Keratinocyte (primary cell): ENCODE measurements around the gene BICD2. TPM values are rescaled to one million over a fixed set of nuclear protein-coding genes. Genes with fewer than 3 reads are reported as not detected.

ENCODE experiments used
- DNase-seq: peaks from one replicate; pipeline ENCODE4 v3.0.0-alpha.2; 2011; ENCODE audit warnings: low read depth, missing footprints, low spot score
- FAIRE-seq: peaks from 2 replicates; lab custom pipeline; 2011; peaks lifted over from hg19 to GRCh38; lab: Jason Lieb, UNC
- H2AFZ ChIP-seq: 2 replicates; pipeline ENCODE4 v1.6.0; 2012; ENCODE audit warnings: low read length, control low read depth, inconsistent platforms; ENCODE audit not compliant: control insufficient read depth
- H3K27ac ChIP-seq: 2 replicates; pipeline ENCODE4 v1.5.1; 2011; ENCODE audit warnings: low read length; ENCODE audit not compliant: control insufficient read depth, insufficient read depth
- H3K27me3 ChIP-seq: 3 replicates; pipeline ENCODE4 v1.6.0; 2011; ENCODE audit warnings: low read length; ENCODE audit not compliant: control insufficient read depth, insufficient read depth; ENCODE audit errors: extremely low read depth
- H3K36me3 ChIP-seq, 2 experiments: 2 replicates in 1 of 2; 3 replicates in 1 of 2; pipeline ENCODE4 v1.5.1; 2011; ENCODE audit warnings: low read length in 2 of 2, mild to moderate bottlenecking in 1 of 2; ENCODE audit not compliant: control insufficient read depth in 2 of 2, insufficient read depth in 2 of 2; ENCODE audit errors: extremely low read depth in 1 of 2
- H3K4me1 ChIP-seq: 3 replicates; pipeline ENCODE4 v1.5.1; 2011; ENCODE audit warnings: low read length; ENCODE audit not compliant: control insufficient read depth, insufficient read depth; ENCODE audit errors: extremely low read depth
- H3K4me2 ChIP-seq: 3 replicates; pipeline ENCODE4 v1.6.0; 2011; ENCODE audit warnings: low read depth, low read length; ENCODE audit not compliant: control insufficient read depth, insufficient read depth; ENCODE audit errors: extremely low read depth
- H3K4me3 ChIP-seq, 3 experiments: fragments of 200-600 bp in 1 of 3; sonication (generic) in 1 of 3; 2 replicates in 2 of 3; 3 replicates in 1 of 3; pipeline ENCODE4 v1.5.1; 2011 to 2016; ENCODE audit warnings: low read length in 3 of 3, mild to moderate bottlenecking in 3 of 3, control low read depth in 2 of 3, inconsistent platforms in 1 of 3, low read depth in 1 of 3, mixed read lengths in 1 of 3, mixed run types in 1 of 3, moderate library complexity in 1 of 3; ENCODE audit not compliant: control insufficient read depth in 2 of 3, insufficient read depth in 2 of 3; ENCODE audit errors: extremely low read depth in 1 of 3
- H3K79me2 ChIP-seq: 2 replicates; pipeline ENCODE4 v1.6.0; 2012; ENCODE audit warnings: low read length; ENCODE audit not compliant: control insufficient read depth, insufficient read depth
- H3K9ac ChIP-seq: 3 replicates; pipeline ENCODE4 v1.6.0; 2011; ENCODE audit warnings: low read length; ENCODE audit not compliant: control insufficient read depth, insufficient read depth; ENCODE audit errors: extremely low read depth
- H3K9me1 ChIP-seq: 3 replicates; pipeline ENCODE4 v1.6.0; 2011; ENCODE audit warnings: low read length; ENCODE audit not compliant: control insufficient read depth, insufficient read depth; ENCODE audit errors: extremely low read depth
- H3K9me3 ChIP-seq: 2 replicates; pipeline ENCODE4 v1.5.1; 2012; ENCODE audit warnings: low read depth, low read length; ENCODE audit not compliant: control insufficient read depth
- H4K20me1 ChIP-seq: 3 replicates; pipeline ENCODE4 v1.6.0; 2011; ENCODE audit warnings: low read length; ENCODE audit not compliant: control insufficient read depth, insufficient read depth; ENCODE audit errors: extremely low read depth
- EZH2 ChIP-seq: IDR thresholded peaks from one replicate; pipeline ENCODE4 v1.6.1; 2012; ENCODE audit warnings: inconsistent platforms, mild to moderate bottlenecking, low read length, moderate library complexity
- dilution Hi-C: fragments of 300-500 bp; cut with MboI; formaldehyde crosslinking; loops from one replicate; pipeline ENCODE4 v1.7.0; 2020; ENCODE audit warnings: low sequenced_read_pairs; ENCODE audit not compliant: extremely low pct_ligation_motif_present
- polyA plus RNA-seq, 5 experiments: library from polyadenylated mRNA; depleted of rRNA in 3 of 5; stranded (reverse) in 3 of 5; stranded (forward) in 1 of 5; unstranded in 1 of 5; fragments of >200 nt; gene quantifications; 1 replicate in 1 of 5; 2 replicates in 3 of 5; 3 replicates in 1 of 5; pipeline versions ENCODE4 v1.2.1 to v1.2.3, GENCODE V29; 2011 to 2012; ENCODE audit warnings: missing spikeins in 2 of 5, low read depth in 1 of 5, low replicate concordance in 1 of 5
- TF ChIP-seq, protein P1 (sequence below), 3 experiments: IDR thresholded peaks in 1 of 3; conservative IDR thresholded peaks in 1 of 3; optimal IDR thresholded peaks in 1 of 3; 2 replicates in 2 of 3; 3 replicates in 1 of 3; pipeline versions ENCODE3 to v1.5.1; 2011; ENCODE audit warnings: low read length in 3 of 3, mild to moderate bottlenecking in 3 of 3, moderate library complexity in 2 of 3, control low read depth in 1 of 3, inconsistent platforms in 1 of 3; ENCODE audit not compliant: insufficient read depth in 2 of 3; ENCODE audit errors: extremely low read depth in 1 of 3

BICD2 gene
- polyA plus RNA-seq, 1 donor (not counting 4 experiments of a cell fraction or from before 2014, with no cell fraction given): 41.9 TPM

- peaks cover 13% of the 10 kb centered on the region for H4K20me1 ChIP-seq
- no peaks in the 10 kb centered on the region for H3K9me1 ChIP-seq
- no peaks in the 10 kb centered on the region for H3K9me3 ChIP-seq
- H3K79me2 ChIP-seq: peaks cover 98% of the 10 kb centered on the region
- no peak for TF ChIP-seq EZH2
- TF ChIP-seq, protein P1, sequence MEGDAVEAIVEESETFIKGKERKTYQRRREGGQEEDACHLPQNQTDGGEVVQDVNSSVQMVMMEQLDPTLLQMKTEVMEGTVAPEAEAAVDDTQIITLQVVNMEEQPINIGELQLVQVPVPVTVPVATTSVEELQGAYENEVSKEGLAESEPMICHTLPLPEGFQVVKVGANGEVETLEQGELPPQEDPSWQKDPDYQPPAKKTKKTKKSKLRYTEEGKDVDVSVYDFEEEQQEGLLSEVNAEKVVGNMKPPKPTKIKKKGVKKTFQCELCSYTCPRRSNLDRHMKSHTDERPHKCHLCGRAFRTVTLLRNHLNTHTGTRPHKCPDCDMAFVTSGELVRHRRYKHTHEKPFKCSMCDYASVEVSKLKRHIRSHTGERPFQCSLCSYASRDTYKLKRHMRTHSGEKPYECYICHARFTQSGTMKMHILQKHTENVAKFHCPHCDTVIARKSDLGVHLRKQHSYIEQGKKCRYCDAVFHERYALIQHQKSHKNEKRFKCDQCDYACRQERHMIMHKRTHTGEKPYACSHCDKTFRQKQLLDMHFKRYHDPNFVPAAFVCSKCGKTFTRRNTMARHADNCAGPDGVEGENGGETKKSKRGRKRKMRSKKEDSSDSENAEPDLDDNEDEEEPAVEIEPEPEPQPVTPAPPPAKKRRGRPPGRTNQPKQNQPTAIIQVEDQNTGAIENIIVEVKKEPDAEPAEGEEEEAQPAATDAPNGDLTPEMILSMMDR (optimal IDR thresholded peaks at IDR 0.05 in 1 of 3, IDR thresholded peaks at IDR 0.05 in 1 of 3, conservative IDR thresholded peaks at IDR 0.05 in 1 of 3; ENCODE audit: extremely low read depth in 1 of 3, insufficient read depth in 2 of 3, low read length in 3 of 3): no peak
- no peak for FAIRE-seq
- H3K36me3 ChIP-seq: peaks cover 21 to 44% of the 10 kb centered on the region in 2 experiments
- H3K27ac ChIP-seq: peak overlapping the region; percentile 6
- H2AFZ ChIP-seq: no peak overlapping the region
- no peak for DNase-seq
- dilution Hi-C loops: no loop called here
- peaks cover 16% of the 10 kb centered on the region for H3K4me1 ChIP-seq
- H3K4me3 ChIP-seq: no peak overlapping the region
- no peak overlapping the region for H3K9ac ChIP-seq
- no peak overlapping the region for H3K4me2 ChIP-seq
- H3K27me3 ChIP-seq: no peaks in the 10 kb centered on the region
These were observed 100.1 kb downstream of the BICD2 start for GRCh38 chr9:92664394-92665152.

DNA sequence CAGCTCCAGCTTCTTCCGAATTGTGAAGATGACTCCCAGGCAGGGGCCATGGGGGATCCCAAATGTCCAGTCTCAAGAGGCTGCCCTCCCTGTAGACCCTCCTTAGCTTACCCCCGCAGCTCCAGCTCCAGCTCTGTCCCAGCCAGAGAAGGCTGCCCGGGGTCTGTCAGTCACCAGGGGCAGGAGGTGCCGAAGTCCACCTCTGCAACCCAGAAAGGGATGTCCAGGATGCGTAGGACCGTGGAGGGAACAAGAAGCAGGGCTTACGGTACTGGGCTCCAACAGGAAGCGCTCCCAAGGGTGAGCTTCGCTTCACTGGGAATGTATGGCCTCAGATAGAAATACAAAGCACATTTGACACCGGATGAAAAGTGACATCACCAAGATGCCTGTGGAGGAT lies 100.7 kb downstream of the BICD2 start:
- DNase-seq: no peak
- dilution Hi-C loops: no loop called here
- peaks cover 13% of the 10 kb centered on the region for H4K20me1 ChIP-seq

More for the DNA sequence above, 100.7 kb downstream of the BICD2 start:
- H3K9me1 ChIP-seq: no peaks in the 10 kb centered on the region
- H3K36me3 ChIP-seq: peaks cover 21 to 44% of the 10 kb centered on the region in 2 experiments
- no peak overlapping the region for H2AFZ ChIP-seq
- H3K9ac ChIP-seq: no peak overlapping the region
- H3K27me3 ChIP-seq: no peaks in the 10 kb centered on the region
- no peak for FAIRE-seq
- H3K9me3 ChIP-seq: no peaks in the 10 kb centered on the region
- peaks cover 16% of the 10 kb centered on the region for H3K4me1 ChIP-seq
- TF ChIP-seq, protein P1 (optimal IDR thresholded peaks at IDR 0.05 in 1 of 3, IDR thresholded peaks at IDR 0.05 in 1 of 3, conservative IDR thresholded peaks at IDR 0.05 in 1 of 3; ENCODE audit: extremely low read depth in 1 of 3, insufficient read depth in 2 of 3, low read length in 3 of 3): no peak
- TF ChIP-seq EZH2: no peak
- H3K79me2 ChIP-seq: peaks cover 96% of the 10 kb centered on the region
- no peak overlapping the region for H3K4me3 ChIP-seq
- H3K4me2 ChIP-seq: no peak overlapping the region
- no peak overlapping the region for H3K27ac ChIP-seq
